ENCODE data around the gene IL15. TPM values are rescaled to one million over a fixed set of nuclear protein-coding genes. Genes with fewer than 3 reads are reported as not detected.

IL15 gene
- total and polyA plus RNA-seq, 4 donors: 0.93 to 2.0 (median 1.5) TPM

DNA sequence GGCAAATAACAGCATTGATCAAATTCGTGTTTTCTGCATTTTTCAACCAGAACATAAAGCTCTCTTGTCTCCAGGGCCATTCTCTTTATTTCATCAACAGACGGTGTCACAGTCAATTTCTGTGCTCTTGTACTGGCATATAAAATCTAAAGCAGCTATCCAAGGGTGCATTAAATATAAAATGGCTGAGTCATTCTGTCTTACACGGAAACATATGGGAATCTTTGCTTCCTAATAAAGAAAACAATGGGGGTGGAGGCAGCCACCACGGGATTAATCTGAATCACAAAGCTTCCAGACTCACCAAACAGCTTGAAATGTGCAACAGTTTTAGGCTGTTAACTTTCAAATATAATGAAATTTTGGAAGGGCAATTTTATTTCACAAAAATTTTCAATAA is 132.6 kb downstream of the IL15 start:
- TF ChIP-seq, protein P1, sequence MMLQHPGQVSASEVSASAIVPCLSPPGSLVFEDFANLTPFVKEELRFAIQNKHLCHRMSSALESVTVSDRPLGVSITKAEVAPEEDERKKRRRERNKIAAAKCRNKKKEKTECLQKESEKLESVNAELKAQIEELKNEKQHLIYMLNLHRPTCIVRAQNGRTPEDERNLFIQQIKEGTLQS (IDR thresholded peaks at IDR 0.05): no peak
- TF ChIP-seq FOXA2 (IDR thresholded peaks at IDR 0.05) (no peak), JUND (IDR thresholded peaks at IDR 0.05) (no peak), RAD21 (IDR thresholded peaks at IDR 0.05) (no peak), HNF4A (conservative IDR thresholded peaks at IDR 0.05) (no peak), NR2F2 (IDR thresholded peaks at IDR 0.05) (no peak), FOXA1 (IDR thresholded peaks at IDR 0.05) (no peak), RXRA (IDR thresholded peaks at IDR 0.05) (no peak), GABPA (IDR thresholded peaks at IDR 0.05 in 1 of 2, conservative IDR thresholded peaks at IDR 0.05 in 1 of 2) (no peak), SP1 (IDR thresholded peaks at IDR 0.05) (no peak), HNF4G (IDR thresholded peaks at IDR 0.05) (no peak), EGR1 (IDR thresholded peaks at IDR 0.05; ENCODE audit: low read depth in 2 of 2) (no peak), TAF1 (conservative IDR thresholded peaks at IDR 0.05) (no peak), YY1 (IDR thresholded peaks at IDR 0.05) (no peak)
- TF ChIP-seq, protein P2, sequence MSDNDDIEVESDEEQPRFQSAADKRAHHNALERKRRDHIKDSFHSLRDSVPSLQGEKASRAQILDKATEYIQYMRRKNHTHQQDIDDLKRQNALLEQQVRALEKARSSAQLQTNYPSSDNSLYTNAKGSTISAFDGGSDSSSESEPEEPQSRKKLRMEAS (IDR thresholded peaks at IDR 0.05): no peak
- TF ChIP-seq, protein P3, sequence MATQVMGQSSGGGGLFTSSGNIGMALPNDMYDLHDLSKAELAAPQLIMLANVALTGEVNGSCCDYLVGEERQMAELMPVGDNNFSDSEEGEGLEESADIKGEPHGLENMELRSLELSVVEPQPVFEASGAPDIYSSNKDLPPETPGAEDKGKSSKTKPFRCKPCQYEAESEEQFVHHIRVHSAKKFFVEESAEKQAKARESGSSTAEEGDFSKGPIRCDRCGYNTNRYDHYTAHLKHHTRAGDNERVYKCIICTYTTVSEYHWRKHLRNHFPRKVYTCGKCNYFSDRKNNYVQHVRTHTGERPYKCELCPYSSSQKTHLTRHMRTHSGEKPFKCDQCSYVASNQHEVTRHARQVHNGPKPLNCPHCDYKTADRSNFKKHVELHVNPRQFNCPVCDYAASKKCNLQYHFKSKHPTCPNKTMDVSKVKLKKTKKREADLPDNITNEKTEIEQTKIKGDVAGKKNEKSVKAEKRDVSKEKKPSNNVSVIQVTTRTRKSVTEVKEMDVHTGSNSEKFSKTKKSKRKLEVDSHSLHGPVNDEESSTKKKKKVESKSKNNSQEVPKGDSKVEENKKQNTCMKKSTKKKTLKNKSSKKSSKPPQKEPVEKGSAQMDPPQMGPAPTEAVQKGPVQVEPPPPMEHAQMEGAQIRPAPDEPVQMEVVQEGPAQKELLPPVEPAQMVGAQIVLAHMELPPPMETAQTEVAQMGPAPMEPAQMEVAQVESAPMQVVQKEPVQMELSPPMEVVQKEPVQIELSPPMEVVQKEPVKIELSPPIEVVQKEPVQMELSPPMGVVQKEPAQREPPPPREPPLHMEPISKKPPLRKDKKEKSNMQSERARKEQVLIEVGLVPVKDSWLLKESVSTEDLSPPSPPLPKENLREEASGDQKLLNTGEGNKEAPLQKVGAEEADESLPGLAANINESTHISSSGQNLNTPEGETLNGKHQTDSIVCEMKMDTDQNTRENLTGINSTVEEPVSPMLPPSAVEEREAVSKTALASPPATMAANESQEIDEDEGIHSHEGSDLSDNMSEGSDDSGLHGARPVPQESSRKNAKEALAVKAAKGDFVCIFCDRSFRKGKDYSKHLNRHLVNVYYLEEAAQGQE (IDR thresholded peaks at IDR 0.05): no peak
- TF ChIP-seq, protein P4, sequence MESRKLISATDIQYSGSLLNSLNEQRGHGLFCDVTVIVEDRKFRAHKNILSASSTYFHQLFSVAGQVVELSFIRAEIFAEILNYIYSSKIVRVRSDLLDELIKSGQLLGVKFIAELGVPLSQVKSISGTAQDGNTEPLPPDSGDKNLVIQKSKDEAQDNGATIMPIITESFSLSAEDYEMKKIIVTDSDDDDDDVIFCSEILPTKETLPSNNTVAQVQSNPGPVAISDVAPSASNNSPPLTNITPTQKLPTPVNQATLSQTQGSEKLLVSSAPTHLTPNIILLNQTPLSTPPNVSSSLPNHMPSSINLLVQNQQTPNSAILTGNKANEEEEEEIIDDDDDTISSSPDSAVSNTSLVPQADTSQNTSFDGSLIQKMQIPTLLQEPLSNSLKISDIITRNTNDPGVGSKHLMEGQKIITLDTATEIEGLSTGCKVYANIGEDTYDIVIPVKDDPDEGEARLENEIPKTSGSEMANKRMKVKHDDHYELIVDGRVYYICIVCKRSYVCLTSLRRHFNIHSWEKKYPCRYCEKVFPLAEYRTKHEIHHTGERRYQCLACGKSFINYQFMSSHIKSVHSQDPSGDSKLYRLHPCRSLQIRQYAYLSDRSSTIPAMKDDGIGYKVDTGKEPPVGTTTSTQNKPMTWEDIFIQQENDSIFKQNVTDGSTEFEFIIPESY (IDR thresholded peaks at IDR 0.05): no peak
- TF ChIP-seq, protein P5, sequence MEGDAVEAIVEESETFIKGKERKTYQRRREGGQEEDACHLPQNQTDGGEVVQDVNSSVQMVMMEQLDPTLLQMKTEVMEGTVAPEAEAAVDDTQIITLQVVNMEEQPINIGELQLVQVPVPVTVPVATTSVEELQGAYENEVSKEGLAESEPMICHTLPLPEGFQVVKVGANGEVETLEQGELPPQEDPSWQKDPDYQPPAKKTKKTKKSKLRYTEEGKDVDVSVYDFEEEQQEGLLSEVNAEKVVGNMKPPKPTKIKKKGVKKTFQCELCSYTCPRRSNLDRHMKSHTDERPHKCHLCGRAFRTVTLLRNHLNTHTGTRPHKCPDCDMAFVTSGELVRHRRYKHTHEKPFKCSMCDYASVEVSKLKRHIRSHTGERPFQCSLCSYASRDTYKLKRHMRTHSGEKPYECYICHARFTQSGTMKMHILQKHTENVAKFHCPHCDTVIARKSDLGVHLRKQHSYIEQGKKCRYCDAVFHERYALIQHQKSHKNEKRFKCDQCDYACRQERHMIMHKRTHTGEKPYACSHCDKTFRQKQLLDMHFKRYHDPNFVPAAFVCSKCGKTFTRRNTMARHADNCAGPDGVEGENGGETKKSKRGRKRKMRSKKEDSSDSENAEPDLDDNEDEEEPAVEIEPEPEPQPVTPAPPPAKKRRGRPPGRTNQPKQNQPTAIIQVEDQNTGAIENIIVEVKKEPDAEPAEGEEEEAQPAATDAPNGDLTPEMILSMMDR (IDR thresholded peaks at IDR 0.05; ENCODE audit: low read depth, low read length, missing input control): no peak
- peaks cover 0 to 1% (median 0%) of the 10 kb centered on the region in 4 donors for H3K4me1 ChIP-seq (ENCODE audit: control insufficient read depth in 4 of 4, insufficient read depth in 4 of 4, low read length in 3 of 4)
- H3K4me3 ChIP-seq (ENCODE audit: low read depth in 1 of 3, low read length in 3 of 3): no peak overlapping the region
- H3K27me3 ChIP-seq (ENCODE audit: control insufficient read depth in 4 of 4, insufficient read depth in 4 of 4, low read length in 3 of 4): no peaks in the 10 kb centered on the region
- no peaks in the 10 kb centered on the region for H3K9me3 ChIP-seq (ENCODE audit: control insufficient read depth in 4 of 4, low read length in 3 of 4)
- DNase-seq (ENCODE audit: low spot score): no peak
- no peak overlapping the region for H3K27ac ChIP-seq (ENCODE audit: low read depth in 1 of 2, low read length in 2 of 2)
- H3K36me3 ChIP-seq (ENCODE audit: control insufficient read depth in 4 of 4, insufficient read depth in 3 of 4, low read depth in 1 of 4, low read length in 3 of 4): no peaks in the 10 kb centered on the region
- WGBS: 53% methylated on average over 4 of the region's 4 CpGs
- no peak overlapping the region for H3K9ac ChIP-seq (ENCODE audit: low read depth in 1 of 2, low read length in 2 of 2)
